K562 treated with DMSO at 1 percent for 48 hours (cell line): ENCODE data around the gene MRPS6. TPM values are rescaled to one million over a fixed set of nuclear protein-coding genes. Genes with fewer than 3 reads are reported as not detected.

Experiments
- total RNA-seq: library from RNA; unstranded; fragments of 300-600 nt; gene quantifications from 2 replicates; pipeline ENCODE4 v1.2.3, GENCODE V29; 2022; ENCODE audit warnings: low replicate concordance; ENCODE audit errors: extremely low read depth

MRPS6 gene
- not detected in 2 replicates for total RNA-seq

DNA sequence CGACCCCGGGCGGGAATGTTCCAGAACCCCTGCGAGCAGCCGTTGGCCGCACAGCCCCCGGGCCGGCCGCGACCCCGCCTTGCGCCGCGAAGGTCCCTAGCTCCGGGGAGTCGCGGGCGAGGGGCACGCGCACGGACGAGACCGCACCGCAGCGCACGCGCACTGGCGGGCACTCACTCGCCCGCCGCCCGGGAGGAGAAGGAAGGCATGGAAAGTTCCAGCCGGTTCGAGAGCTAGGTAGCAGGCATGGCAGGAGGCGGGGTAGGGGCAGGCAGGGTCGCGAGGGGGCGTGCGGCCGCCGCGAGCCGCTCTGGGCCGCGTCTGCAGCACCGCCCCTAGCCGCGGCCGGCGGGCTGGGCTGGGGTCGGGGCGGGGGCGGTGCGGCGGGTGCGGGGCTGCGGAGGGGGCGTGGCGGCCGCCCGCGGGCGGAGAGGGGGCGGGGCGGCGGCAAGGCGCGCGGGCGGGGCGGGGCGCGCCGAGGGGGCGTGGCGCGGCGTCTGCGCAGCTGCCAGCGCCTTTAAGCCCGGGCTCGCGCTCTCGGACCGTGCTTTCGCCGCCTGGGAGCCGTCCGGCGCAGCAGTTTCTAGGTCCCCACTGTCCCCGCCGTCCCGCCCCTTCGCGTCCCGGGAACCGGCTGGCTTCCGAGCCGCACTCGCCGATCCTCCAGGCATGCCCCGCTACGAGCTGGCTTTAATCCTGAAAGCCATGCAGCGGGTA lies at the start of gene MRPS6, which contains the start of gene SLC5A3:
Gene MRPS6, plus strand, starts transcription at position 547 of the 717 bp plus-strand sequence. Its CDS starts 123 bp downstream, at position 670.
Gene SLC5A3, plus strand, starts transcription at position 547 of the 717 bp plus-strand sequence. CDS start 21,621 bp downstream, outside the sequence.

Other genes starting within 250 kb of the MRPS6 start
- not detected in 2 replicates for gene ATP5PO, start 157.8 kb upstream of the MRPS6 start, total RNA-seq
- not detected in 2 replicates for gene SLC5A3, start within 50 bp of the MRPS6 start, total RNA-seq